Prostate gland (tissue), 2 donors: ENCODE measurements around the gene GDPD4.

ENCODE experiments used
- POLR2A ChIP-seq: fragments of 450-650 bp; IDR thresholded peaks from one replicate; pipeline ENCODE4 v1.6.1; 2016; ENCODE audit warnings: antibody characterized with exemption, mild to moderate bottlenecking
- TF ChIP-seq, protein P1 (sequence below), 4 experiments: fragments of 200-600 bp in 2 of 4; fragments of 450-650 bp in 2 of 4; sonication (generic) in 2 of 4; IDR thresholded peaks; 1 replicate in 3 of 4; 2 replicates in 1 of 4; pipeline ENCODE4 v1.5.1; 2016 to 2019; ENCODE audit warnings: antibody characterized with exemption in 4 of 4, mild to moderate bottlenecking in 2 of 4, moderate library complexity in 2 of 4

DNA sequence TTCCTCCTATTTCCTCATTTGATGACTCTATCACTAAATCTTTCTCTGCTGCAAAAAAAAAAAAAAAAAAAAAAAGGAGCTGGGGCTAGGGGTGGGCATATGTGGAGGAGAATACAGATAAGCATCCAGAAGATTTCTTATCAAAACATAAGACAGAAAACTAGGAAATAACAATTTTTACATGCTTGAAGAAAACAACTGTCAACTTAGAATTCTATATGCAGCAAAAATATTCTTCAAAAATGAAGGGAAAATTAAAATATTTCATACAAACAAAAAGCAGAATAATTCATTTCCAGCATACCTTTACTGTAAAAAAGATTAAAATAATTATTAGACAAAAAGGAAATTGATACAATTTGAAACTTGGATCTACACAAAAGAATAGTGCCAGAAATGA, 38.7 kb downstream of the GDPD4 start:
- TF ChIP-seq, protein P1, sequence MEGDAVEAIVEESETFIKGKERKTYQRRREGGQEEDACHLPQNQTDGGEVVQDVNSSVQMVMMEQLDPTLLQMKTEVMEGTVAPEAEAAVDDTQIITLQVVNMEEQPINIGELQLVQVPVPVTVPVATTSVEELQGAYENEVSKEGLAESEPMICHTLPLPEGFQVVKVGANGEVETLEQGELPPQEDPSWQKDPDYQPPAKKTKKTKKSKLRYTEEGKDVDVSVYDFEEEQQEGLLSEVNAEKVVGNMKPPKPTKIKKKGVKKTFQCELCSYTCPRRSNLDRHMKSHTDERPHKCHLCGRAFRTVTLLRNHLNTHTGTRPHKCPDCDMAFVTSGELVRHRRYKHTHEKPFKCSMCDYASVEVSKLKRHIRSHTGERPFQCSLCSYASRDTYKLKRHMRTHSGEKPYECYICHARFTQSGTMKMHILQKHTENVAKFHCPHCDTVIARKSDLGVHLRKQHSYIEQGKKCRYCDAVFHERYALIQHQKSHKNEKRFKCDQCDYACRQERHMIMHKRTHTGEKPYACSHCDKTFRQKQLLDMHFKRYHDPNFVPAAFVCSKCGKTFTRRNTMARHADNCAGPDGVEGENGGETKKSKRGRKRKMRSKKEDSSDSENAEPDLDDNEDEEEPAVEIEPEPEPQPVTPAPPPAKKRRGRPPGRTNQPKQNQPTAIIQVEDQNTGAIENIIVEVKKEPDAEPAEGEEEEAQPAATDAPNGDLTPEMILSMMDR (IDR thresholded peaks at IDR 0.05) = no peak
- no peak for TF ChIP-seq POLR2A
